K562 (cell line): ENCODE data around the gene FKBP15. TPM values are rescaled to one million over a fixed set of nuclear protein-coding genes. Genes with fewer than 3 reads are reported as not detected.
A peak's percentile ranks its signal among the peaks of the same experiment; 100 is the strongest.

ENCODE experiments used
- ARID4B ChIP-seq: sonication (generic); formaldehyde crosslinking; IDR thresholded peaks from 2 replicates; pipeline ENCODE4 v1.8.0; 2022; ENCODE audit warnings: mild to moderate bottlenecking, missing genetic modification reagents
- ARNT ChIP-seq, 2 experiments: fragments of 450-650 bp; IDR thresholded peaks; 2 replicates each; pipeline ENCODE4 v1.6.1; 2016; ENCODE audit warnings: mild to moderate bottlenecking in 1 of 2
- CEBPZ ChIP-seq: fragments of 150-350 bp; IDR thresholded peaks from 2 replicates; pipeline ENCODE4 v1.6.1; 2014; ENCODE audit warnings: low read depth, mild to moderate bottlenecking, low read length, borderline replicate concordance
- E2F6 ChIP-seq, 2 experiments: IDR thresholded peaks; 2 replicates each; pipeline ENCODE4 v1.6.1; 2011; ENCODE audit warnings: borderline replicate concordance in 1 of 2, control low read depth in 1 of 2, low read depth in 1 of 2, low read length in 1 of 2, mild to moderate bottlenecking in 1 of 2, mixed read lengths in 1 of 2, moderate library complexity in 1 of 2; ENCODE audit not compliant: insufficient read depth in 1 of 2, insufficient read length in 1 of 2, poor library complexity in 1 of 2, severe bottlenecking in 1 of 2; ENCODE audit errors: extremely low read depth in 1 of 2
- ESRRA ChIP-seq: fragments of 450-650 bp; IDR thresholded peaks from 2 replicates; pipeline ENCODE4 v1.6.1; 2014; ENCODE audit warnings: low read depth, mild to moderate bottlenecking, moderate library complexity, borderline replicate concordance
- HOMEZ ChIP-seq: fragments of 250-450 bp; sonication (Bioruptor Pico); IDR thresholded peaks from 2 replicates; pipeline ENCODE4 v1.4.0; 2020; ENCODE audit warnings: mild to moderate bottlenecking, moderate library complexity
- ILF3 ChIP-seq: fragments of 450-650 bp; IDR thresholded peaks from 2 replicates; pipeline ENCODE4 v1.6.1; 2018; ENCODE audit warnings: antibody characterized with exemption, mild to moderate bottlenecking, moderate library complexity, borderline replicate concordance
- TCFL5 ChIP-seq: fragments of 250-450 bp; sonication (Bioruptor Pico); conservative IDR thresholded peaks from 2 replicates; pipeline ENCODE4 v1.6.1; 2021; ENCODE audit warnings: mild to moderate bottlenecking, moderate library complexity, matching md5 sums
- ZKSCAN8 ChIP-seq: fragments of 200-800 bp; sonication (Bioruptor generic); IDR thresholded peaks from 2 replicates; pipeline ENCODE4 v1.6.1; 2016; ENCODE audit warnings: missing genetic modification characterization, missing compliant biosample characterization
- ZNF639 ChIP-seq, 2 experiments: fragments of 200-800 bp in 1 of 2; sonication (Bioruptor generic) in 1 of 2; sonication (generic) in 1 of 2; formaldehyde crosslinking in 1 of 2; IDR thresholded peaks in 1 of 2; conservative IDR thresholded peaks in 1 of 2; 2 replicates each; pipeline versions ENCODE4 v1.5.0 to v1.6.1; 2016 to 2020; ENCODE audit warnings: missing compliant biosample characterization in 1 of 2, missing genetic modification characterization in 1 of 2, missing genetic modification reagents in 1 of 2
- polyA plus RNA-seq, 8 experiments: library from polyadenylated mRNA; depleted of rRNA in 4 of 8; stranded (reverse) in 5 of 8; unstranded in 3 of 8; fragments of >200 nt; fragmentation: Nextera tagmentation in 2 of 8; fragmentation: Illumina TruSeq in 1 of 8; extraction: Ambion mirVana in 2 of 8; extraction: Trizol in 1 of 8; gene quantifications; 2 replicates each; pipeline versions ENCODE4 v1.2.1 to v1.2.3, GENCODE V29; 2011 to 2014; ENCODE audit warnings: inconsistent platforms in 1 of 8, missing spikeins in 1 of 8
- total RNA-seq, 7 experiments: library from RNA; depleted of rRNA in 6 of 7; stranded (reverse); fragments of >200 nt in 6 of 7; fragmentation: Illumina TruSeq in 2 of 7; extraction: Trizol in 2 of 7; gene quantifications; 2 replicates each; pipeline versions ENCODE4 v1.2.1 to v1.2.3, GENCODE V29; 2011 to 2021; ENCODE audit warnings: low replicate concordance in 1 of 7

FKBP15 gene
- total and polyA plus RNA-seq, 9 of the 15 experiments (the other 6 are each of a cell fraction or from before 2014, with no cell fraction given), result 8.7 to 38.0 (median 18.9) TPM

- TF ChIP-seq HOMEZ, result no peak
- TF ChIP-seq E2F6 (IDR thresholded peaks at IDR 0.05; ENCODE audit: borderline replicate concordance in 1 of 2, extremely low read depth in 1 of 2, insufficient read depth in 1 of 2, insufficient read length in 1 of 2, low read depth in 1 of 2, low read length in 1 of 2, poor library complexity in 1 of 2, severe bottlenecking in 1 of 2), result peak; percentile 74 to 78
- TF ChIP-seq ARNT (IDR thresholded peaks at IDR 0.05), result no peak
- peak; percentile 67; the same call in 1 of the 2 replicates for TF ChIP-seq ESRRA
- no peak for TF ChIP-seq CEBPZ
- no peak for TF ChIP-seq TCFL5 (CRISPR knock-in tag)
- no peak for TF ChIP-seq ARID4B (CRISPR knock-in tag)
- TF ChIP-seq ILF3, result no peak
- no peak for TF ChIP-seq ZNF639 (CRISPR knock-in tag; conservative IDR thresholded peaks at IDR 0.05 in 1 of 2, IDR thresholded peaks at IDR 0.05 in 1 of 2)
- no peak for TF ChIP-seq ZKSCAN8 (CRISPR knock-in tag)
These were observed 70.1 kb downstream of the FKBP15 start, which contains the start of gene SLC31A2 (continued) for GRCh38 chr9:113150670-113151611.
